ENCODE data around the gene RAB11FIP4. TPM values are rescaled to one million over a fixed set of nuclear protein-coding genes. Genes with fewer than 3 reads are reported as not detected.

RAB11FIP4 gene
- total and polyA plus RNA-seq, 2 of the 13 experiments (the other 11 are each of a cell fraction or from before 2014, with no cell fraction given): 28.0 to 89.3 TPM

DNA sequence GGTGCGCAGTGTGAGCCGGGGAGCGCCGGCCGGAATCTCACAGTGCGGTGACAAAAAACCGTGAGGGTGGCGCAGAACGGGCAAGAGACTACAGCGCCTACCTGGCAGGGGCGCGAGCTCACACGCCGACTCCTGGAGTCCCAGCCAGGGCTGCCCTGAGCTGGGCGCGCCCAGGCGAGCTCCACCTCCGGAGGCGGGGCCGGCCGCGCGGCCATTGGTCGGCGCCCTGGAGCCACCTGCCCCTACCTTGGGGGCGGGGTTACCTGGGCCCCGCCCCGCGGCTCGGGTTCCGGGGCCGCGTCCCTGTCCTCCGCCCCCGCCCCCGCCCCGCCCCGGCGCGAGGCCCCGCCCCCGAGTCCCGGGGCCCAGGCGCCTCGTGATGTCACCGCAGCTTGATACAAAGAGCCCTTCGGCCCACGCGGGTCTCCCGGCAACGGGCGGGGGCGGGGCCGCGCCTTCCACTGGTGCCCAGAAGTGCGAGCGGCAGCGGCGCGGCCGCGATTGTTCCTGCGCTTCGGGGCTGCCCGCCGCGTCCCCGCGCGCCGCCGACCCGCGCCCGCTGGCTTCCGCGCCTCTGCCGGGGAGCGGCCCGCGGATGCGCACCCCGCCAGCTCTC, 96.3 kb downstream of the RAB11FIP4 start (continued):
- TF ChIP-seq KMT2A (CRISPR knock-in tag; IDR thresholded peaks at IDR 0.05): 0 out of 2 replicates have a peak, but pooled peaks have one; percentile 58
- peak; percentile 31; the same call in 1 of the 2 replicates for TF ChIP-seq ZNF605 (CRISPR knock-in tag; IDR thresholded peaks at IDR 0.05)
- TF ChIP-seq ZNF256 (CRISPR knock-in tag; conservative IDR thresholded peaks at IDR 0.05): no peak
- TF ChIP-seq RXRA (CRISPR knock-in tag; IDR thresholded peaks at IDR 0.05): peak; percentile 48; the same call in 1 of the 2 replicates
- peak; percentile 57; the same call in 1 of the 2 replicates for TF ChIP-seq ZNF724P (CRISPR knock-in tag; IDR thresholded peaks at IDR 0.05; ENCODE audit: borderline replicate concordance)
- TF ChIP-seq NCOA2 (CRISPR knock-in tag; IDR thresholded peaks at IDR 0.05): no peak
- no peak for TF ChIP-seq SOX6 (IDR thresholded peaks at IDR 0.05)
- TF ChIP-seq SOX6 (CRISPR knock-in tag; IDR thresholded peaks at IDR 0.05): peak; percentile 56
- TF ChIP-seq, protein P1, sequence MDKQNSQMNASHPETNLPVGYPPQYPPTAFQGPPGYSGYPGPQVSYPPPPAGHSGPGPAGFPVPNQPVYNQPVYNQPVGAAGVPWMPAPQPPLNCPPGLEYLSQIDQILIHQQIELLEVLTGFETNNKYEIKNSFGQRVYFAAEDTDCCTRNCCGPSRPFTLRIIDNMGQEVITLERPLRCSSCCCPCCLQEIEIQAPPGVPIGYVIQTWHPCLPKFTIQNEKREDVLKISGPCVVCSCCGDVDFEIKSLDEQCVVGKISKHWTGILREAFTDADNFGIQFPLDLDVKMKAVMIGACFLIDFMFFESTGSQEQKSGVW (CRISPR knock-in tag; IDR thresholded peaks at IDR 0.05; ENCODE audit: borderline replicate concordance): no peak
- no peak for TF ChIP-seq ZNF235 (CRISPR knock-in tag; IDR thresholded peaks at IDR 0.05; ENCODE audit: borderline replicate concordance)
- TF ChIP-seq ZFYVE20 (CRISPR knock-in tag; IDR thresholded peaks at IDR 0.05; ENCODE audit: borderline replicate concordance, low read depth): no peak
- no peak for TF ChIP-seq ZSCAN5A (CRISPR knock-in tag; IDR thresholded peaks at IDR 0.05; ENCODE audit: borderline replicate concordance)
- no peak; the same call in 1 of the 2 replicates for TF ChIP-seq HMG20A (CRISPR knock-in tag; IDR thresholded peaks at IDR 0.05; ENCODE audit: borderline replicate concordance)
- no peak for TF ChIP-seq FOXK2 (IDR thresholded peaks at IDR 0.05)
- peak; percentile 74; the same call in 1 of the 2 replicates for TF ChIP-seq SAP130 (CRISPR knock-in tag; IDR thresholded peaks at IDR 0.05; ENCODE audit: low read depth)
- 0 out of 2 replicates have a peak, but pooled peaks have one; percentile 25 for TF ChIP-seq ZNF232 (CRISPR knock-in tag; IDR thresholded peaks at IDR 0.05; ENCODE audit: borderline replicate concordance)
- TF ChIP-seq STAT6 (CRISPR knock-in tag; IDR thresholded peaks at IDR 0.05; ENCODE audit: borderline replicate concordance): no peak
- TF ChIP-seq SMAD1 (CRISPR knock-in tag; IDR thresholded peaks at IDR 0.05; ENCODE audit: borderline replicate concordance, low read depth): no peak
- TF ChIP-seq, protein P2, sequence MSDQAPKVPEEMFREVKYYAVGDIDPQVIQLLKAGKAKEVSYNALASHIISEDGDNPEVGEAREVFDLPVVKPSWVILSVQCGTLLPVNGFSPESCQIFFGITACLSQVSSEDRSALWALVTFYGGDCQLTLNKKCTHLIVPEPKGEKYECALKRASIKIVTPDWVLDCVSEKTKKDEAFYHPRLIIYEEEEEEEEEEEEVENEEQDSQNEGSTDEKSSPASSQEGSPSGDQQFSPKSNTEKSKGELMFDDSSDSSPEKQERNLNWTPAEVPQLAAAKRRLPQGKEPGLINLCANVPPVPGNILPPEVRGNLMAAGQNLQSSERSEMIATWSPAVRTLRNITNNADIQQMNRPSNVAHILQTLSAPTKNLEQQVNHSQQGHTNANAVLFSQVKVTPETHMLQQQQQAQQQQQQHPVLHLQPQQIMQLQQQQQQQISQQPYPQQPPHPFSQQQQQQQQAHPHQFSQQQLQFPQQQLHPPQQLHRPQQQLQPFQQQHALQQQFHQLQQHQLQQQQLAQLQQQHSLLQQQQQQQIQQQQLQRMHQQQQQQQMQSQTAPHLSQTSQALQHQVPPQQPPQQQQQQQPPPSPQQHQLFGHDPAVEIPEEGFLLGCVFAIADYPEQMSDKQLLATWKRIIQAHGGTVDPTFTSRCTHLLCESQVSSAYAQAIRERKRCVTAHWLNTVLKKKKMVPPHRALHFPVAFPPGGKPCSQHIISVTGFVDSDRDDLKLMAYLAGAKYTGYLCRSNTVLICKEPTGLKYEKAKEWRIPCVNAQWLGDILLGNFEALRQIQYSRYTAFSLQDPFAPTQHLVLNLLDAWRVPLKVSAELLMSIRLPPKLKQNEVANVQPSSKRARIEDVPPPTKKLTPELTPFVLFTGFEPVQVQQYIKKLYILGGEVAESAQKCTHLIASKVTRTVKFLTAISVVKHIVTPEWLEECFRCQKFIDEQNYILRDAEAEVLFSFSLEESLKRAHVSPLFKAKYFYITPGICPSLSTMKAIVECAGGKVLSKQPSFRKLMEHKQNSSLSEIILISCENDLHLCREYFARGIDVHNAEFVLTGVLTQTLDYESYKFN (CRISPR knock-in tag; conservative IDR thresholded peaks at IDR 0.05): peak; percentile 21; the same call in 1 of the 2 replicates
- TF ChIP-seq NFE2L2 (IDR thresholded peaks at IDR 0.05; ENCODE audit: low read length): no peak
- no peak; the same call in 1 of the 2 replicates for TF ChIP-seq MXD4 (CRISPR knock-in tag; IDR thresholded peaks at IDR 0.05)
- peak; percentile 66 for TF ChIP-seq YY1 (IDR thresholded peaks at IDR 0.05; ENCODE audit: insufficient read depth, insufficient replicate concordance, low read depth, low read length)

Measured in HepG2 (cell line).